Measurements from ENCODE around the gene DAAM1.

Gene DAAM1

GRCh38 chr14:59398841-59399240 lies 210.4 kb downstream of the DAAM1 start:
- ChIA-PET POLR2A (ENCODE audit: low non-redundant PET) (no interaction called here), CTCF (interaction anchor here (0.6 kb wide), 1 partner anchor 398 kb away, joined by 3 read pairs; no protein-coding TSS in a partner anchor)
- no peak for DNase-seq (ENCODE audit: low spot score)
- TF ChIP-seq CTCF (conservative IDR thresholded peaks at IDR 0.05; ENCODE audit: low read depth), result no peak
- no peak overlapping the region for H3K27ac ChIP-seq

- CTCF ChIA-PET, result interaction anchor here (0.7 to 0.8 kb wide), 2 partner anchors 37 to 188 kb away, joined by 3 read pairs; no protein-coding TSS in a partner anchor
- peak overlapping the region; percentile 85 for H3K27ac ChIP-seq
- TF ChIP-seq CTCF (conservative IDR thresholded peaks at IDR 0.05; ENCODE audit: low read depth), result no peak
- POLR2A ChIA-PET (ENCODE audit: low non-redundant PET), result no interaction called here
- peak; percentile 26 for DNase-seq (ENCODE audit: low spot score)
These were observed 218.2 kb downstream of the DAAM1 start for GRCh38 chr14:59406454-59407245.

- POLR2A ChIA-PET (ENCODE audit: low non-redundant PET), result no interaction called here
- DNase-seq (ENCODE audit: low spot score), result peak; percentile 84
- H3K27ac ChIP-seq, result no peak overlapping the region
- CTCF ChIA-PET, result interaction anchor here (0.7 to 0.8 kb wide), 4 partner anchors 26 to 189 kb away, joined by 3 to 4 read pairs (median 4); no protein-coding TSS in a partner anchor
- TF ChIP-seq CTCF (conservative IDR thresholded peaks at IDR 0.05; ENCODE audit: low read depth), result no peak
These were observed 219.0 kb downstream of the DAAM1 start for GRCh38 chr14:59407246-59408010.

- ChIA-PET CTCF (no interaction called here), POLR2A (ENCODE audit: low non-redundant PET) (no interaction called here)
- no peak for TF ChIP-seq CTCF (conservative IDR thresholded peaks at IDR 0.05; ENCODE audit: low read depth)
- DNase-seq (ENCODE audit: low spot score), result no peak
- H3K27ac ChIP-seq, result no peak overlapping the region
These were observed 227.6 kb downstream of the DAAM1 start for GRCh38 chr14:59415836-59416602.

- DNase-seq (ENCODE audit: low spot score), result no peak
- CTCF ChIA-PET, result no interaction called here
- POLR2A ChIA-PET (ENCODE audit: low non-redundant PET), result no interaction called here
- H3K27ac ChIP-seq, result no peak overlapping the region
- no peak for TF ChIP-seq CTCF (conservative IDR thresholded peaks at IDR 0.05; ENCODE audit: low read depth)
These were observed 228.8 kb downstream of the DAAM1 start for GRCh38 chr14:59417311-59417710.

GRCh38 chr14:59419303-59419702 lies 230.8 kb downstream of the DAAM1 start:
- H3K27ac ChIP-seq, result peak overlapping the region; percentile 28; the same call in 1 of the 2 replicates
- no peak for DNase-seq (ENCODE audit: low spot score)
- CTCF ChIA-PET, result no interaction called here
- POLR2A ChIA-PET (ENCODE audit: low non-redundant PET), result no interaction called here
- no peak for TF ChIP-seq CTCF (conservative IDR thresholded peaks at IDR 0.05; ENCODE audit: low read depth)
